ENCODE data around the gene BTBD16. TPM values are rescaled to one million over a fixed set of nuclear protein-coding genes. Genes with fewer than 3 reads are reported as not detected.
A peak's percentile ranks its signal among the peaks of the same experiment; 100 is the strongest.

BTBD16 gene
- total and polyA plus RNA-seq, 2 of the 13 experiments (the other 11 are each of a cell fraction or from before 2014, with no cell fraction given): 5.0 to 11.9 TPM

DNA sequence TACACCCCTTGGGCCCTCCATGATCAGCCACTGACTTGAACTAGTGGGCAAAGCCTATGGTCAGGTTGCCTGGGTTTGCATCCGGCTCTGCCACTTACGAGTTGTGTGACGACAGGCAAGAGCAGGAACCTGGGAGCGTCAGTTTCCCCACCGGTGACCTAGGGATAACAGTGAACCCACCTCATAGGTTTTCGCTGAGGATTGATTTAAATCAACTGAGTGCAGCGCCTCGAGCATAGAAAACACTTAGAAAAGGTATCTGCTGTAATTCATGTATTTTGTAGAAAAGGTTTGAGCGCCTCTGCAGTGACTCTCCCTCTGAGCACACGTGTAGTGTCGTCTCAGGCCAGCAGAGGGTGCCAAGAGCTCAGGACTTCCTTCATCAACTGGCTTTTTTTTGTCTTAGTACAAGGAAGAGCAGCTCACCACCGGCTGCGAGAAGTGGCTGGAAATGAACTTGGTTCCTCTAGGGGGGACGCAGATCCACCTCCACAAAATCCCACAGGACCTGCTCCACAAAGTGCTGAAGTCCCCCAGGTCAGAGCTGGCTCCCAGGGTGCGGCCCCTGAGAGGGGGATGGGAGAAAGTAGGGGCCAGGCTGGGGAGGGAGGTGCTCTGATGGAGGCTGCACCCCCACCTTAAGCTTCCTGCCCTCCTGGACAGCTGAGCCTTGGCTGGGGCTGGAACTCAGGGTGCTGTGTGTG lies 27.7 kb downstream of the BTBD16 start (continued):
- TF ChIP-seq IKZF5 (CRISPR knock-in tag; IDR thresholded peaks at IDR 0.05) (no peak; the same call in 1 of the 2 replicates), ZNF550 (CRISPR knock-in tag; IDR thresholded peaks at IDR 0.05; ENCODE audit: borderline replicate concordance) (no peak; the same call in 1 of the 2 replicates), ZNF18 (CRISPR knock-in tag; IDR thresholded peaks at IDR 0.05; ENCODE audit: insufficient replicate concordance) (peak; percentile 36), ZNF138 (CRISPR knock-in tag; IDR thresholded peaks at IDR 0.05; ENCODE audit: low read depth) (no peak), POLR2A (IDR thresholded peaks at IDR 0.05; ENCODE audit: insufficient read depth in 1 of 2, low read depth in 2 of 2, low read length in 2 of 2) (no peak), ZNF263 (CRISPR knock-in tag; IDR thresholded peaks at IDR 0.05) (peak; percentile 57; the same call in 1 of the 2 replicates), FOXO4 (CRISPR knock-in tag; conservative IDR thresholded peaks at IDR 0.05) (no peak), POLR2G (IDR thresholded peaks at IDR 0.05; ENCODE audit: low read depth, low read length) (no peak), HCFC1 (IDR thresholded peaks at IDR 0.05; ENCODE audit: low read depth, low read length) (no peak), NKX3-1 (CRISPR knock-in tag; IDR thresholded peaks at IDR 0.05) (peak; percentile 41; the same call in 1 of the 2 replicates), ZNF414 (CRISPR knock-in tag; IDR thresholded peaks at IDR 0.05) (no peak), ZSCAN30 (CRISPR knock-in tag; IDR thresholded peaks at IDR 0.05) (no peak), ZNF12 (CRISPR knock-in tag; IDR thresholded peaks at IDR 0.05) (no peak), ZNF253 (CRISPR knock-in tag; IDR thresholded peaks at IDR 0.05; ENCODE audit: borderline replicate concordance) (no peak), IRF2 (CRISPR knock-in tag; IDR thresholded peaks at IDR 0.05) (peak; percentile 77), FOSL2 (CRISPR knock-in tag; IDR thresholded peaks at IDR 0.05) (no peak; the same call in none of the 2 replicates), ZNF614 (CRISPR knock-in tag; IDR thresholded peaks at IDR 0.05; ENCODE audit: borderline replicate concordance) (no peak), CBX2 (IDR thresholded peaks at IDR 0.05; ENCODE audit: low read depth, low read length) (no peak), CBX2 (CRISPR knock-in tag; IDR thresholded peaks at IDR 0.05; ENCODE audit: low read depth) (no peak)
- TF ChIP-seq, protein P1, sequence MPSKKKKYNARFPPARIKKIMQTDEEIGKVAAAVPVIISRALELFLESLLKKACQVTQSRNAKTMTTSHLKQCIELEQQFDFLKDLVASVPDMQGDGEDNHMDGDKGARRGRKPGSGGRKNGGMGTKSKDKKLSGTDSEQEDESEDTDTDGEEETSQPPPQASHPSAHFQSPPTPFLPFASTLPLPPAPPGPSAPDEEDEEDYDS (CRISPR knock-in tag; IDR thresholded peaks at IDR 0.05): 0 out of 2 replicates have a peak, but pooled peaks have one; percentile 13
- TF ChIP-seq, protein P2, sequence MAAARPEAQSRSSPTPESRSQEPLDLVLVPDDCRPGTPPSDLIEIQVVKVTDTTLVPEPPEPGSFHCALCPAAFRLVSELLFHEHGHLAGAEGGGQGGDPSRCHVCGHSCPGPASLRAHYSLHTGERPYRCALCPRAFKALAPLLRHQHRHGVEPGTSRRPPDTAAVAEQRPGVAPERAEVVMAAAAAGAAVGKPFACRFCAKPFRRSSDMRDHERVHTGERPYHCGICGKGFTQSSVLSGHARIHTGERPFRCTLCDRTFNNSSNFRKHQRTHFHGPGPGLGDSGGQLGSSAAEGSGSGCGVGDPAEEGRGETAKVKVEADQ (CRISPR knock-in tag; IDR thresholded peaks at IDR 0.05; ENCODE audit: borderline replicate concordance): no peak
- TF ChIP-seq, protein P3, sequence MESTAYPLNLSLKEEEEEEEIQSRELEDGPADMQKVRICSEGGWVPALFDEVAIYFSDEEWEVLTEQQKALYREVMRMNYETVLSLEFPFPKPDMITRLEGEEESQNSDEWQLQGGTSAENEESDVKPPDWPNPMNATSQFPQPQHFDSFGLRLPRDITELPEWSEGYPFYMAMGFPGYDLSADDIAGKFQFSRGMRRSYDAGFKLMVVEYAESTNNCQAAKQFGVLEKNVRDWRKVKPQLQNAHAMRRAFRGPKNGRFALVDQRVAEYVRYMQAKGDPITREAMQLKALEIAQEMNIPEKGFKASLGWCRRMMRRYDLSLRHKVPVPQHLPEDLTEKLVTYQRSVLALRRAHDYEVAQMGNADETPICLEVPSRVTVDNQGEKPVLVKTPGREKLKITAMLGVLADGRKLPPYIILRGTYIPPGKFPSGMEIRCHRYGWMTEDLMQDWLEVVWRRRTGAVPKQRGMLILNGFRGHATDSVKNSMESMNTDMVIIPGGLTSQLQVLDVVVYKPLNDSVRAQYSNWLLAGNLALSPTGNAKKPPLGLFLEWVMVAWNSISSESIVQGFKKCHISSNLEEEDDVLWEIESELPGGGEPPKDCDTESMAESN (CRISPR knock-in tag; conservative IDR thresholded peaks at IDR 0.05): no peak

Data from HepG2 (cell line).